OCI-LY3 (cell line): Measurements from ENCODE around the gene TTYH3.

Source experiments
- CTCF ChIP-seq: fragments of 200-600, 300-600 bp; sonication (generic); IDR thresholded peaks from 2 replicates; pipeline ENCODE4 v1.5.1; 2014; ENCODE audit warnings: antibody characterized with exemption, low read length, low read depth
- EZH2phosphoT487 ChIP-seq: fragments of 200-600 bp; shearing (Covaris generic); IDR thresholded peaks from 2 replicates; pipeline ENCODE4 v1.6.1; 2018; ENCODE audit warnings: antibody characterized with exemption, mixed run types, low read depth

DNA sequence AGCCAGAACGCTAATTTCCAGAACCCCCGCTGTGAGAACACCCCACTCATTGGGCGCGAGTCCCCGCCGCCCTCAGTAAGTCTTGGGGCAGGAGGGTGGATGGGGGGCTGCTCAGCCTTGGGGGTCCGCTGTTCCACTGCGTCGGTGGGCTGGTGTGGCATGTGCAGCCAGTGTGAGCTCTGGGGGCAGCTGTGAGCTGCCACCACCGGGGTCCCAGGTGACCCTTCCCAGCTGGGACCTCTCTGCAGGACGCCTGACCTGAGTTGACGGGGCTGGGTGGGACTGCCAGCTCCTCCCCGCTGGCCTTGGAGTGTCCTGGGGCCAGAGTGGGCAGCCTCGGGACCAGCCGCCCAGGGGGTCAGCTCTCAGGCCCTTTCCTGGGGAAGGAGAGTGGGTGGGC, 27.2 kb downstream of the TTYH3 start:
- no peak for TF ChIP-seq EZH2phosphoT487
- no peak for TF ChIP-seq CTCF
